VCaP (cell line): Measurements from ENCODE around the gene BACE2.
"Not testable (repeated sequence)": the region's sequence is repeated elsewhere in the genome, so short reads cannot be mapped to it uniquely, and the experiment has no call there.

Source experiments
- H3K27ac ChIP-seq: fragments of 450-650 bp; 2 replicates; pipeline ENCODE4 v1.5.1; 2017
- CTCF ChIP-seq: fragments of 450-650 bp; conservative IDR thresholded peaks from 2 replicates; pipeline ENCODE4 v1.5.1; 2017; ENCODE audit warnings: mild to moderate bottlenecking, moderate library complexity

BACE2 gene

GRCh38 chr21:41185802-41186201 is 17.8 kb downstream of the BACE2 start:
- no peak overlapping the region for H3K27ac ChIP-seq
- TF ChIP-seq CTCF: no peak

GRCh38 chr21:41186755-41187536 is 19.0 kb downstream of the BACE2 start:
- no peak for TF ChIP-seq CTCF
- H3K27ac ChIP-seq: no peak overlapping the region

- no peak for TF ChIP-seq CTCF
- H3K27ac ChIP-seq: no peak overlapping the region
Observed at GRCh38 chr21:41187537-41188025, 19.6 kb downstream of the BACE2 start.

GRCh38 chr21:41188486-41189149 is 20.7 kb downstream of the BACE2 start:
- no peak for TF ChIP-seq CTCF
- H3K27ac ChIP-seq: no peak overlapping the region

DNA sequence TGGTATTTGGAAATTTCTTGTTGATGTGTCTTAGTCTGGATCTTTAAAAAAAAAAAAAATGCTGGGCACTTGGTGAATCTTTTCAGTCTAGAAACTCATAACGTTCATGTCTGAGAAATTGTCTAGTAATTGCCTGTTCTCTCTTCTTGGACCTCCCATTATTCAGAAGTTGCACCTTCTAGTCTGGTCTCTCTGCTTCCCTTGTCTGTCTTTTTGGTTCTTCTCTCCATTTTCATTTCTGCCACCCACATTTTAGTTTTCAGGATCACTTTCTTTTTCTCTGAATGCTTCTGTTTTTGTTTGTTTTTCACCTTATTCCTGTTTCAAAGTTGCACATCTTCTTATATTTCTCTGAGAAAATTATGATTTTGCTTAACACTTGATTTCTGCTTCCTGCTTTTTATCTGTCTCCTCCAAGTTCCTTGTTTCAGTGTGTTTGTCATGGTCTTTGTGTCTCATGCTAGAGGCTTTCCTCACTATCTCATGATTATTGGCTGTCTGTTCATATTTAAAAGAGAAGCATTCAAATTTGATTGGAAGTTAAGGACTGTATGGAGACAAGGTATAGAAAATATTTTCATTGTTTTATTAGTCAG is 21.3 kb downstream of the BACE2 start:
- no peak for TF ChIP-seq CTCF

GRCh38 chr21:41192552-41192951 is 24.6 kb downstream of the BACE2 start:
- H3K27ac ChIP-seq: not testable (repeated sequence)

More for the DNA sequence above, 21.3 kb downstream of the BACE2 start:
- H3K27ac ChIP-seq: no peak overlapping the region

DNA sequence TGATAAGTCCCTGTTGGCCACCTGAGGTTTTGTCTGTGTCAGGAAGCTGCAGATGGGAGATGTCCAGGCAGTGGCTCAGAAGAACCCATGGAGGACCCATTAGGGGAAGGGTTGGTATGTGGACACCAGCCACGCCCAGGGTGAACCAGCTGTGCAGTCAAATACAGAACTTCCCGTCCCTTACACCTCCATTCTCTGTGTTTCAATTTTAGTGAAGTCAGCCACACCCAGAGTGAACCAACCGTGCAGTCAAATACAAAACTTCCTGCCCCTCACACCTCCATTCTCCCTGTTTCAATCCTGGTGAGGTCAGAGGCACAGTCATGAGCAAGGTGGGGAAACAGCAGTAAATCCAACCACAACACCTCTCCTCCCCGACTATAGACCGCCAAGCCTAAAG is 27.4 kb downstream of the BACE2 start:
- TF ChIP-seq CTCF: no peak
- H3K27ac ChIP-seq: no peak overlapping the region
